K562 (cell line): ENCODE data around the gene TPGS1. TPM values are rescaled to one million over a fixed set of nuclear protein-coding genes. Genes with fewer than 3 reads are reported as not detected.

Source experiments
- E2F6 ChIP-seq, 2 experiments: IDR thresholded peaks; 2 replicates each; pipeline ENCODE4 v1.6.1; 2011; ENCODE audit warnings: borderline replicate concordance in 1 of 2, control low read depth in 1 of 2, low read depth in 1 of 2, low read length in 1 of 2, mild to moderate bottlenecking in 1 of 2, mixed read lengths in 1 of 2, moderate library complexity in 1 of 2; ENCODE audit not compliant: insufficient read depth in 1 of 2, insufficient read length in 1 of 2, poor library complexity in 1 of 2, severe bottlenecking in 1 of 2; ENCODE audit errors: extremely low read depth in 1 of 2
- ELF1 ChIP-seq: fragments of 200-800 bp; sonication (Bioruptor generic); IDR thresholded peaks from 2 replicates; pipeline ENCODE4 v1.6.1; 2016; ENCODE audit warnings: missing genetic modification characterization, missing compliant biosample characterization
- ELF4 ChIP-seq: fragments of 450-650 bp; formaldehyde crosslinking; IDR thresholded peaks from 2 replicates; pipeline ENCODE4 v1.4.0; 2022; ENCODE audit warnings: missing genetic modification characterization
- FOXJ2 ChIP-seq: fragments of 200-800 bp; sonication (Bioruptor generic); IDR thresholded peaks from 2 replicates; pipeline ENCODE4 v1.6.1; 2016; ENCODE audit warnings: missing genetic modification characterization, missing compliant biosample characterization
- HNRNPL ChIP-seq: fragments of 200-400 bp; formaldehyde crosslinking; IDR thresholded peaks from 2 replicates; pipeline ENCODE4 v1.6.1; 2017; ENCODE audit warnings: low read depth, mild to moderate bottlenecking, low read length
- MYC ChIP-seq, 2 experiments: fragments of 250-450 bp in 1 of 2; sonication (Bioruptor Pico) in 1 of 2; IDR thresholded peaks; 2 replicates each; pipeline versions ENCODE4 v1.5.1 to v1.6.1; 2012 to 2021; ENCODE audit warnings: low read depth in 2 of 2, borderline replicate concordance in 1 of 2, improper control_type of control experiment in 1 of 2, low read length in 1 of 2, mild to moderate bottlenecking in 1 of 2, moderate library complexity in 1 of 2
- NFRKB ChIP-seq: fragments of 450-650 bp; IDR thresholded peaks from 2 replicates; pipeline ENCODE4 v1.6.1; 2016; ENCODE audit warnings: low read depth
- RERE ChIP-seq: sonication (generic); formaldehyde crosslinking; IDR thresholded peaks from 2 replicates; pipeline ENCODE4 v1.8.0; 2023; ENCODE audit warnings: missing genetic modification reagents, mild to moderate bottlenecking, borderline replicate concordance
- SAFB ChIP-seq: fragments of 200-400 bp; formaldehyde crosslinking; IDR thresholded peaks from 2 replicates; pipeline ENCODE4 v1.6.1; 2017; ENCODE audit warnings: low read depth, low read length, borderline replicate concordance
- SP1 ChIP-seq: sonication (generic); formaldehyde crosslinking; IDR thresholded peaks from 2 replicates; pipeline ENCODE4 v1.8.1; 2022; ENCODE audit warnings: mild to moderate bottlenecking, missing genetic modification reagents
- UBTF ChIP-seq, 2 experiments: IDR thresholded peaks; 2 replicates each; pipeline ENCODE4 v1.6.1; 2012; ENCODE audit warnings: improper control_type of control experiment in 2 of 2, low read depth in 2 of 2, low read length in 2 of 2, borderline replicate concordance in 1 of 2
- VEZF1 ChIP-seq: fragments of 200-800 bp; sonication (Bioruptor generic); IDR thresholded peaks from 2 replicates; pipeline ENCODE4 v1.6.1; 2017; ENCODE audit warnings: missing genetic modification characterization, missing compliant biosample characterization
- polyA plus RNA-seq, 8 experiments: library from polyadenylated mRNA; depleted of rRNA in 4 of 8; stranded (reverse) in 5 of 8; unstranded in 3 of 8; fragments of >200 nt; fragmentation: Nextera tagmentation in 2 of 8; fragmentation: Illumina TruSeq in 1 of 8; extraction: Ambion mirVana in 2 of 8; extraction: Trizol in 1 of 8; gene quantifications; 2 replicates each; pipeline versions ENCODE4 v1.2.1 to v1.2.3, GENCODE V29; 2011 to 2014; ENCODE audit warnings: inconsistent platforms in 1 of 8, missing spikeins in 1 of 8
- total RNA-seq, 7 experiments: library from RNA; depleted of rRNA in 6 of 7; stranded (reverse); fragments of >200 nt in 6 of 7; fragmentation: Illumina TruSeq in 2 of 7; extraction: Trizol in 2 of 7; gene quantifications; 2 replicates each; pipeline versions ENCODE4 v1.2.1 to v1.2.3, GENCODE V29; 2011 to 2021; ENCODE audit warnings: low replicate concordance in 1 of 7

Gene TPGS1
- total and polyA plus RNA-seq, 9 of the 15 experiments (the other 6 are each of a cell fraction or from before 2014, with no cell fraction given), result 0.30 to 31.6 (median 1.2) TPM; not detected in 2

GRCh38 chr19:532561-533363 lies 25.5 kb downstream of the TPGS1 start (continued):
- 0 out of 4 replicates have a peak, but pooled peaks of 1 of the 2 experiments have one; percentile 60 for TF ChIP-seq UBTF (IDR thresholded peaks at IDR 0.05; ENCODE audit: borderline replicate concordance in 1 of 2, low read depth in 2 of 2, low read length in 2 of 2)
- peak; percentile 45 for TF ChIP-seq MYC (IDR thresholded peaks at IDR 0.05; ENCODE audit: low read depth, low read length)
- TF ChIP-seq MYC (CRISPR knock-in tag; IDR thresholded peaks at IDR 0.05; ENCODE audit: borderline replicate concordance, low read depth), result no peak
- no peak for TF ChIP-seq NFRKB
- TF ChIP-seq FOXJ2 (tag), result no peak
- TF ChIP-seq E2F6 (IDR thresholded peaks at IDR 0.05; ENCODE audit: borderline replicate concordance in 1 of 2, extremely low read depth in 1 of 2, insufficient read depth in 1 of 2, insufficient read length in 1 of 2, low read depth in 1 of 2, low read length in 1 of 2, poor library complexity in 1 of 2, severe bottlenecking in 1 of 2), result peak in 1 of 2 experiments; percentile 55
- TF ChIP-seq ELF4, result no peak
- peak; percentile 58; the same call in 1 of the 2 replicates for TF ChIP-seq VEZF1 (CRISPR knock-in tag)
- TF ChIP-seq HNRNPL, result 0 out of 2 replicates have a peak, but pooled peaks have one; percentile 40
- peak; percentile 67; the same call in 1 of the 2 replicates for TF ChIP-seq SP1 (CRISPR knock-in tag)
- TF ChIP-seq ELF1 (tag), result no peak
- no peak for TF ChIP-seq RERE (CRISPR knock-in tag)
- no peak; the same call in 1 of the 2 replicates for TF ChIP-seq SAFB
